Right lobe of liver (tissue), 4 donors: ENCODE results near the gene OTUD4.

Source experiments
- CTCF ChIP-seq, 4 donors: fragments of 200-600 bp in 3 of 4; fragments of 450-650 bp in 1 of 4; IDR thresholded peaks; one replicate each; pipeline versions ENCODE4 v1.5.1 to v1.8.0; 2016 to 2022; ENCODE audit warnings: antibody characterized with exemption in 4 of 4, mild to moderate bottlenecking in 2 of 4
- POLR2A ChIP-seq: fragments of 450-650 bp; IDR thresholded peaks from one replicate; pipeline ENCODE4 v1.6.1; 2017; ENCODE audit warnings: antibody characterized with exemption, mild to moderate bottlenecking
- donor health status: DM: no; HTN: no; CAD: no.
- donor health status: DM: no; HTN: no; CAD: no.
- donor health status: DM: no; HTN: yes; CAD: no.

- TF ChIP-seq CTCF (IDR thresholded peaks at IDR 0.05) (no peak), POLR2A (no peak)
These were observed 90.0 kb downstream of the OTUD4 start for GRCh38 chr4:145090380-145090779.
